ENCODE results near the gene TFEB. TPM values are rescaled to one million over a fixed set of nuclear protein-coding genes. Genes with fewer than 3 reads are reported as not detected.

Gene TFEB
- total and polyA plus RNA-seq, 4 donors, result 1.1 to 6.2 (median 3.8) TPM

GRCh38 chr6:41704656-41705310 is 30.6 kb downstream of the TFEB start:
- H3K9me3 ChIP-seq (ENCODE audit: control insufficient read depth in 4 of 4, low read length in 3 of 4), result no peaks in the 10 kb centered on the region
- 90% methylated on average over 5 of the region's 5 CpGs for WGBS
- no peak for TF ChIP-seq CTCF (IDR thresholded peaks at IDR 0.05; ENCODE audit: low read depth, low read length, missing input control)
- TF ChIP-seq NR2F2 (IDR thresholded peaks at IDR 0.05), result no peak
- TF ChIP-seq ATF3 (IDR thresholded peaks at IDR 0.05), result no peak
- H3K27me3 ChIP-seq (ENCODE audit: control insufficient read depth in 4 of 4, insufficient read depth in 4 of 4, low read length in 3 of 4), result no peaks in the 10 kb centered on the region
- no peak overlapping the region for H3K9ac ChIP-seq (ENCODE audit: low read depth in 1 of 2, low read length in 2 of 2)
- no peaks in the 10 kb centered on the region for H3K36me3 ChIP-seq (ENCODE audit: control insufficient read depth in 4 of 4, insufficient read depth in 3 of 4, low read depth in 1 of 4, low read length in 3 of 4)
- no peaks in the 10 kb centered on the region for H3K4me1 ChIP-seq (ENCODE audit: control insufficient read depth in 4 of 4, insufficient read depth in 4 of 4, low read length in 3 of 4)
- no peak for DNase-seq (ENCODE audit: low spot score)
- no peak overlapping the region for H3K27ac ChIP-seq (ENCODE audit: low read depth in 1 of 2, low read length in 2 of 2)
- H3K4me3 ChIP-seq (ENCODE audit: low read depth in 1 of 3, low read length in 3 of 3), result no peak overlapping the region

GRCh38 chr6:41704028-41704427 is 31.4 kb downstream of the TFEB start:
- Histone ChIP-seq H3K4me3 (ENCODE audit: low read depth in 1 of 3, low read length in 3 of 3) (no peak overlapping the region), H3K9me3 (ENCODE audit: control insufficient read depth in 4 of 4, low read length in 3 of 4) (no peaks in the 10 kb centered on the region), H3K36me3 (ENCODE audit: control insufficient read depth in 4 of 4, insufficient read depth in 3 of 4, low read depth in 1 of 4, low read length in 3 of 4) (no peaks in the 10 kb centered on the region), H3K4me1 (ENCODE audit: control insufficient read depth in 4 of 4, insufficient read depth in 4 of 4, low read length in 3 of 4) (no peaks in the 10 kb centered on the region), H3K27me3 (ENCODE audit: control insufficient read depth in 4 of 4, insufficient read depth in 4 of 4, low read length in 3 of 4) (no peaks in the 10 kb centered on the region), H3K9ac (ENCODE audit: low read depth in 1 of 2, low read length in 2 of 2) (no peak overlapping the region), H3K27ac (ENCODE audit: low read depth in 1 of 2, low read length in 2 of 2) (no peak overlapping the region)
- TF ChIP-seq MAX (IDR thresholded peaks at IDR 0.05) (no peak), REST (IDR thresholded peaks at IDR 0.05) (no peak), YY1 (IDR thresholded peaks at IDR 0.05) (no peak), HNF4A (conservative IDR thresholded peaks at IDR 0.05) (no peak), GABPA (IDR thresholded peaks at IDR 0.05 in 1 of 2, conservative IDR thresholded peaks at IDR 0.05 in 1 of 2) (no peak), ATF3 (IDR thresholded peaks at IDR 0.05) (no peak), ZBTB33 (IDR thresholded peaks at IDR 0.05) (no peak), NR2F2 (IDR thresholded peaks at IDR 0.05) (no peak)
- WGBS, result 90% methylated on average over 7 of the region's 7 CpGs
- DNase-seq (ENCODE audit: low spot score), result no peak

Data from liver (tissue), 9 donors.